PC-3 (cell line): Measurements from ENCODE around the gene C16orf87. TPM values are rescaled to one million over a fixed set of nuclear protein-coding genes. Genes with fewer than 3 reads are reported as not detected.

Experiments used
- ATAC-seq: fragments of 200-7000 bp; cut with Tn5 transposase; 2 replicates; pipeline ENCODE4 v1.9.1; 2020; ENCODE audit warnings: mild to moderate bottlenecking, moderate library complexity
- BruUV-seq: library from RNA; stranded (reverse); fragments of 400-500 nt; replicated peaks from 2 replicates; lab custom pipeline; 2021; lab: Mats Ljungman, UMichigan
- CTCF ChIA-PET: fragments of 300-600 bp; sonication (Branson Sonifier 250); formaldehyde crosslinking; loops from one replicate; lab custom pipeline; 2022; ENCODE audit warnings: antibody characterized with exemption; lab: Charles Lee
- POLR2A ChIA-PET: fragments of 300-600 bp; sonication (Branson Sonifier 250); formaldehyde crosslinking; loops from one replicate; lab custom pipeline; 2022; ENCODE audit warnings: antibody characterized with exemption; ENCODE audit not compliant: unreplicated experiment; lab: Charles Lee
- DNase-seq: peaks from one replicate; pipeline ENCODE4 v3.0.0-alpha.2; 2015
- H2AFZ ChIP-seq: fragments of 300-600 bp; sonication (generic); 2 replicates; pipeline ENCODE4 v1.6.0; 2016; ENCODE audit warnings: antibody characterized with exemption, low read length
- H3F3A ChIP-seq: fragments of 300-600 bp; sonication (generic); one replicate; pipeline ENCODE4 v1.6.0; 2017; ENCODE audit warnings: antibody characterized with exemption, low read length, control low read depth, mild to moderate bottlenecking; ENCODE audit not compliant: unreplicated experiment
- H3K27ac ChIP-seq: fragments of 300-600 bp; sonication (generic); 2 replicates; pipeline ENCODE4 v1.5.1; 2016; ENCODE audit warnings: mild to moderate bottlenecking, low read length
- H3K27me3 ChIP-seq: fragments of 300-600 bp; sonication (generic); 2 replicates; pipeline ENCODE4 v1.6.1; 2016; ENCODE audit warnings: low read length, mixed read lengths
- H3K36me3 ChIP-seq: fragments of 300-600 bp; sonication (generic); 2 replicates; pipeline ENCODE4 v1.6.1; 2016; ENCODE audit warnings: low read depth, mixed run types, low read length, mixed read lengths
- H3K4me1 ChIP-seq: fragments of 300-600 bp; sonication (generic); 2 replicates; pipeline ENCODE4 v1.5.1; 2016; ENCODE audit warnings: low read length; ENCODE audit not compliant: insufficient read depth
- H3K4me2 ChIP-seq: fragments of 300-600 bp; sonication (generic); 2 replicates; pipeline ENCODE4 v1.6.0; 2016; ENCODE audit warnings: low read length
- H3K4me3 ChIP-seq: fragments of 300-600 bp; sonication (generic); 2 replicates; pipeline ENCODE4 v1.5.1; 2016; ENCODE audit warnings: mild to moderate bottlenecking, low read length, mixed read lengths
- H3K79me2 ChIP-seq: fragments of 300-600 bp; sonication (generic); 2 replicates; pipeline ENCODE4 v1.6.1; 2017; ENCODE audit warnings: low read length, mixed read lengths
- H3K9ac ChIP-seq: fragments of 300-600 bp; sonication (generic); 2 replicates; pipeline ENCODE4 v1.6.0; 2016; ENCODE audit warnings: mild to moderate bottlenecking, low read length
- H3K9me2 ChIP-seq: fragments of 300-600 bp; sonication (generic); replicated peaks from 2 replicates; pipeline ENCODE4 v1.6.1; 2016; ENCODE audit warnings: mixed run types, low read length, mixed read lengths
- H3K9me3 ChIP-seq: fragments of 300-600 bp; sonication (generic); 2 replicates; pipeline ENCODE4 v1.6.1; 2016; ENCODE audit warnings: low read length, mixed read lengths
- H4K20me1 ChIP-seq: fragments of 300-600 bp; sonication (generic); 2 replicates; pipeline ENCODE4 v1.6.1; 2016; ENCODE audit warnings: low read length, mixed read lengths
- CTCF ChIP-seq: fragments of 300-600 bp; sonication (generic); conservative IDR thresholded peaks from 2 replicates; pipeline ENCODE4 v1.5.1; 2017; ENCODE audit warnings: antibody characterized with exemption, low read depth, mild to moderate bottlenecking, low read length
- EZH2 ChIP-seq: fragments of 300-600 bp; sonication (generic); IDR thresholded peaks from one replicate; pipeline ENCODE4 v1.6.1; 2017; ENCODE audit warnings: antibody characterized with exemption, mild to moderate bottlenecking, low read length; ENCODE audit not compliant: unreplicated experiment
- EZH2phosphoT487 ChIP-seq: fragments of 300-600 bp; sonication (generic); IDR thresholded peaks from 2 replicates; pipeline ENCODE4 v1.6.1; 2018; ENCODE audit warnings: mild to moderate bottlenecking, antibody characterized with exemption, low read length, borderline replicate concordance
- intact Hi-C: fragments of 100-400 bp; cut with micrococcal nuclease; formaldehyde crosslinking; loops from 2 replicates; pipeline ENCODE4 v1.9.0; 2023
- total RNA-seq: library from RNA; depleted of rRNA; stranded (reverse); fragments of >200 nt; gene quantifications from 2 replicates; pipeline ENCODE4 v1.2.3, GENCODE V29; 2014

Gene C16orf87
- total RNA-seq, 1 experiment from 2014 or later: 4.0 TPM

GRCh38 chr16:46850619-46851555 is 19.9 kb upstream of the C16orf87 start:
- Histone ChIP-seq H3K9ac (no peak overlapping the region), H3K4me3 (no peak overlapping the region), H3K4me1 (no peaks in the 10 kb centered on the region), H3K27me3 (no peaks in the 10 kb centered on the region), H4K20me1 (no peaks in the 10 kb centered on the region), H3K27ac (no peak overlapping the region), H3K79me2 (no peaks in the 10 kb centered on the region), H2AFZ (no peak overlapping the region), H3K36me3 (no peaks in the 10 kb centered on the region), H3K9me3 (no peaks in the 10 kb centered on the region), H3K9me2 (no peaks in the 10 kb centered on the region), H3F3A (no peaks in the 10 kb centered on the region), H3K4me2 (no peak overlapping the region)
- intact Hi-C loops: loop anchor here (5.0 kb wide), 1 partner anchor 76 kb away; no protein-coding TSS in a partner anchor
- BruUV-seq: no TSS peak
- no peak for DNase-seq
- TF ChIP-seq EZH2phosphoT487 (no peak), CTCF (no peak), EZH2 (no peak)
- ChIA-PET POLR2A (no interaction called here), CTCF (no interaction called here)
- no peak for ATAC-seq

GRCh38 chr16:46848768-46849764 is 18.1 kb upstream of the C16orf87 start:
- intact Hi-C loops: no loop called here
- H3K4me2 ChIP-seq: no peak overlapping the region
- DNase-seq: no peak
- H3K4me3 ChIP-seq: no peak overlapping the region
- no peaks in the 10 kb centered on the region for H3K9me2 ChIP-seq
- H3F3A ChIP-seq: no peaks in the 10 kb centered on the region
- ATAC-seq: no peak
- no peaks in the 10 kb centered on the region for H3K79me2 ChIP-seq
- no TSS peak for BruUV-seq
- no peak overlapping the region for H3K27ac ChIP-seq
- no peak for TF ChIP-seq EZH2
- TF ChIP-seq CTCF: no peak
- TF ChIP-seq EZH2phosphoT487: no peak
- CTCF ChIA-PET: no interaction called here
- H2AFZ ChIP-seq: no peak overlapping the region
- no peaks in the 10 kb centered on the region for H3K4me1 ChIP-seq
- H4K20me1 ChIP-seq: no peaks in the 10 kb centered on the region
- no peak overlapping the region for H3K9ac ChIP-seq
- H3K9me3 ChIP-seq: no peaks in the 10 kb centered on the region
- POLR2A ChIA-PET: no interaction called here
- no peaks in the 10 kb centered on the region for H3K36me3 ChIP-seq
- H3K27me3 ChIP-seq: no peaks in the 10 kb centered on the region
